NB4 (cell line): ENCODE results near the gene PRM2.

Experiments
- MYC ChIP-seq: IDR thresholded peaks from 2 replicates; pipeline ENCODE4 v1.6.1; 2011; ENCODE audit warnings: low read depth, low read length
- POLR2A ChIP-seq: IDR thresholded peaks from 2 replicates; pipeline ENCODE4 v1.6.1; 2011; ENCODE audit warnings: mild to moderate bottlenecking; ENCODE audit not compliant: insufficient read length; ENCODE audit errors: extremely low read depth
- TF ChIP-seq, protein P1 (sequence below): IDR thresholded peaks from one replicate; pipeline ENCODE4 v1.5.1; 2012; ENCODE audit warnings: low read depth, low read length

DNA sequence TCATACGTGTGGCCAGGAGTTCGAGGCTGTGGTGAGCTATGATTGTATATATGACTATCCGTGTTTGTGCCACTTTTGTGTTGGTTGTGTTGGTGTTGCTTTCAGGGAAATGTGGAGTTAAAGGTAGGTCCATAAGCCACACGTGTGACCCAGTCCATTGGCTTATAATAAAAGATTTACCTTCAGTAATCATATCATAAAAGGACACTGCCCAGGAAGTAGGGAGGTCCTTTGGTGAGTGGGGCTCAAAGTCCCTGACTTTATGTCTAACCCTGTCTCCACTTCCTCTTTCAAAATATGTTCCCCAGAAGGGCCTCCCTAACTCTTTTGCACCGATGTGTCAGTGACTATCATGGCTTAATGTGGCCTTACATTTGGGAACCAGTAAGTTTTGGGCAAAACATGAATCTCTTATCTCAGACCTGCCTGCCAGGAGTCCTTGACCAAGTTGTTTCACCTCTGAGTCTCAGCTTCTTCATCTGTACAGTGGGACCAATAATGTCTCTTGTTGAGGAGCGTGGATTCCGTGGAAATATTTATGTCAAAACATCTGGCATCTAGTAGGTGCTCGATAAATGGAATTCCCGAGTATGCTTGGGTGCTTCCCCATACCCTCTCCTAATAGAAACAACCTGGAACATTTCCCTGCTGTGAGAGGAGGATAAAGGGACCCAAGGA is 12.0 kb downstream of the PRM2 start:
- TF ChIP-seq, protein P1, sequence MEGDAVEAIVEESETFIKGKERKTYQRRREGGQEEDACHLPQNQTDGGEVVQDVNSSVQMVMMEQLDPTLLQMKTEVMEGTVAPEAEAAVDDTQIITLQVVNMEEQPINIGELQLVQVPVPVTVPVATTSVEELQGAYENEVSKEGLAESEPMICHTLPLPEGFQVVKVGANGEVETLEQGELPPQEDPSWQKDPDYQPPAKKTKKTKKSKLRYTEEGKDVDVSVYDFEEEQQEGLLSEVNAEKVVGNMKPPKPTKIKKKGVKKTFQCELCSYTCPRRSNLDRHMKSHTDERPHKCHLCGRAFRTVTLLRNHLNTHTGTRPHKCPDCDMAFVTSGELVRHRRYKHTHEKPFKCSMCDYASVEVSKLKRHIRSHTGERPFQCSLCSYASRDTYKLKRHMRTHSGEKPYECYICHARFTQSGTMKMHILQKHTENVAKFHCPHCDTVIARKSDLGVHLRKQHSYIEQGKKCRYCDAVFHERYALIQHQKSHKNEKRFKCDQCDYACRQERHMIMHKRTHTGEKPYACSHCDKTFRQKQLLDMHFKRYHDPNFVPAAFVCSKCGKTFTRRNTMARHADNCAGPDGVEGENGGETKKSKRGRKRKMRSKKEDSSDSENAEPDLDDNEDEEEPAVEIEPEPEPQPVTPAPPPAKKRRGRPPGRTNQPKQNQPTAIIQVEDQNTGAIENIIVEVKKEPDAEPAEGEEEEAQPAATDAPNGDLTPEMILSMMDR, result no peak
- TF ChIP-seq POLR2A (no peak), MYC (no peak)
